GM23338 (cell line): ENCODE measurements around the gene NCKIPSD. TPM values are rescaled to one million over a fixed set of nuclear protein-coding genes. Genes with fewer than 3 reads are reported as not detected.

Experiments
- ATAC-seq: fragments of 200-7000 bp; cut with Tn5 transposase; 3 replicates; pipeline ENCODE4 v1.9.1; 2020
- DNase-seq: peaks from one replicate; pipeline ENCODE4 v3.0.0-alpha.2; 2015; ENCODE audit warnings: low spot score
- H2AFZ ChIP-seq: fragments of 200-600 bp; sonication (generic); 2 replicates; pipeline ENCODE4 v1.8.0; 2016; ENCODE audit warnings: antibody characterized with exemption, mild to moderate bottlenecking, moderate library complexity
- H3F3A ChIP-seq: fragments of 200-600 bp; sonication (generic); replicated peaks from 2 replicates; pipeline ENCODE4 v1.8.0; 2017; ENCODE audit warnings: antibody characterized with exemption, mixed run types, low read depth
- H3K27ac ChIP-seq: fragments of 200-600 bp; sonication (generic); 2 replicates; pipeline ENCODE4 v1.6.1; 2016; ENCODE audit warnings: low read depth
- H3K27me3 ChIP-seq: fragments of 200-600 bp; sonication (generic); 2 replicates; pipeline ENCODE4 v1.8.0; 2016; ENCODE audit warnings: mild to moderate bottlenecking, mixed run types, moderate library complexity; ENCODE audit not compliant: insufficient read depth
- H3K36me3 ChIP-seq: fragments of 200-600 bp; sonication (generic); 2 replicates; pipeline ENCODE4 v1.8.0; 2016; ENCODE audit warnings: mild to moderate bottlenecking; ENCODE audit not compliant: insufficient read depth
- H3K4me1 ChIP-seq: fragments of 200-600 bp; sonication (generic); 2 replicates; pipeline ENCODE4 v1.8.0; 2016; ENCODE audit warnings: mild to moderate bottlenecking, moderate library complexity; ENCODE audit not compliant: insufficient read depth
- H3K4me2 ChIP-seq: fragments of 200-600 bp; sonication (generic); 2 replicates; pipeline ENCODE4 v1.7.1; 2017; ENCODE audit warnings: mixed run types
- H3K4me3 ChIP-seq: fragments of 200-600 bp; sonication (generic); 2 replicates; pipeline ENCODE4 v1.6.1; 2016; ENCODE audit warnings: mixed run types
- H3K79me2 ChIP-seq: fragments of 200-600 bp; sonication (generic); replicated peaks from 2 replicates; pipeline ENCODE4 v1.8.0; 2017; ENCODE audit warnings: mild to moderate bottlenecking; ENCODE audit not compliant: insufficient read depth
- H3K9me2 ChIP-seq: fragments of 200-600 bp; sonication (generic); 2 replicates; pipeline ENCODE4 v1.8.0; 2017; ENCODE audit not compliant: insufficient read depth
- H4K20me1 ChIP-seq: fragments of 200-600 bp; sonication (generic); replicated peaks from 2 replicates; pipeline ENCODE4 v1.8.0; 2017; ENCODE audit warnings: mild to moderate bottlenecking; ENCODE audit not compliant: insufficient read depth
- H3K27ac Mint-ChIP-seq: 2 replicates; pipeline ENCODE4 v1.8.0; 2020; ENCODE audit warnings: inconsistent platforms, mild to moderate bottlenecking, moderate library complexity, mixed read lengths
- H3K27me3 Mint-ChIP-seq: 3 replicates; pipeline ENCODE4 v1.8.0; 2022; ENCODE audit warnings: low read depth, mild to moderate bottlenecking, moderate library complexity, mixed read lengths, inconsistent platforms; ENCODE audit not compliant: insufficient read depth, poor library complexity
- H3K36me3 Mint-ChIP-seq: 3 replicates; pipeline ENCODE4 v1.8.0; 2021; ENCODE audit warnings: low read depth, mild to moderate bottlenecking, inconsistent platforms, moderate library complexity, mixed read lengths
- H3K4me1 Mint-ChIP-seq: 3 replicates; pipeline ENCODE4 v1.8.0; 2020; ENCODE audit warnings: mild to moderate bottlenecking, inconsistent platforms, mixed read lengths
- H3K4me3 Mint-ChIP-seq: 3 replicates; pipeline ENCODE4 v1.8.0; 2021; ENCODE audit warnings: moderate library complexity, mild to moderate bottlenecking, inconsistent platforms, mixed read lengths
- H3K9me3 Mint-ChIP-seq: 3 replicates; pipeline ENCODE4 v1.8.0; 2020; ENCODE audit warnings: moderate library complexity, mild to moderate bottlenecking, inconsistent platforms, mixed read lengths
- CREB1 ChIP-seq: fragments of 250-450 bp; sonication (Bioruptor Pico); IDR thresholded peaks from 2 replicates; pipeline ENCODE4 v1.5.0; 2020; ENCODE audit warnings: low read depth, mild to moderate bottlenecking, moderate library complexity
- CTCF ChIP-seq, 2 experiments: fragments of 200-600 bp in 1 of 2; sonication (generic) in 1 of 2; conservative IDR thresholded peaks; 2 replicates each; pipeline versions ENCODE4 v1.5.1 to v1.6.1; 2016 to 2017; ENCODE audit warnings: antibody characterized with exemption in 2 of 2, low read depth in 2 of 2, mild to moderate bottlenecking in 2 of 2, moderate library complexity in 1 of 2
- ETS1 ChIP-seq: IDR thresholded peaks from 2 replicates; pipeline ENCODE4 v1.6.1; 2016; ENCODE audit warnings: antibody characterized with exemption
- EZH2 ChIP-seq: fragments of 200-600 bp; sonication (generic); IDR thresholded peaks from one replicate; pipeline ENCODE4 v1.8.0; 2017; ENCODE audit warnings: antibody characterized with exemption, mild to moderate bottlenecking, low read depth; ENCODE audit not compliant: unreplicated experiment
- EZH2phosphoT487 ChIP-seq: fragments of 200-600 bp; sonication (generic); IDR thresholded peaks from one replicate; pipeline ENCODE4 v1.8.1; 2018; ENCODE audit warnings: antibody characterized with exemption; ENCODE audit not compliant: unreplicated experiment
- JUNB ChIP-seq: IDR thresholded peaks from one replicate; pipeline ENCODE4 v1.6.1; 2016; ENCODE audit warnings: antibody characterized with exemption; ENCODE audit not compliant: unreplicated experiment
- NANOG ChIP-seq: IDR thresholded peaks from 2 replicates; pipeline ENCODE4 v1.6.1; 2016; ENCODE audit warnings: antibody characterized with exemption, borderline replicate concordance
- POLR2AphosphoS5 ChIP-seq: IDR thresholded peaks from 2 replicates; pipeline ENCODE4 v1.6.1; 2016; ENCODE audit warnings: antibody characterized with exemption, low read depth
- REST ChIP-seq: IDR thresholded peaks from one replicate; pipeline ENCODE4 v1.6.1; 2018; ENCODE audit warnings: antibody characterized with exemption; ENCODE audit not compliant: unreplicated experiment
- STAT1 ChIP-seq: IDR thresholded peaks from one replicate; pipeline ENCODE4 v1.6.1; 2016; ENCODE audit warnings: antibody characterized with exemption; ENCODE audit not compliant: unreplicated experiment
- ZNF114 ChIP-seq: fragments of 250-450 bp; sonication (Bioruptor Pico); IDR thresholded peaks from 2 replicates; pipeline ENCODE4 v1.5.0; 2020; ENCODE audit warnings: mild to moderate bottlenecking, moderate library complexity
- ZNF331 ChIP-seq: fragments of 250-450 bp; sonication (Bioruptor Pico); IDR thresholded peaks from 2 replicates; pipeline ENCODE4 v1.5.0; 2020; ENCODE audit warnings: low read depth, mild to moderate bottlenecking, moderate library complexity
- ZNF462 ChIP-seq: fragments of 250-450 bp; sonication (Bioruptor Pico); IDR thresholded peaks from 2 replicates; pipeline ENCODE4 v1.5.0; 2020; ENCODE audit warnings: mild to moderate bottlenecking, moderate library complexity
- polyA plus RNA-seq: library from polyadenylated mRNA; unstranded; fragments of >200 nt; fragmentation: Nextera tagmentation; extraction: Ambion mirVana; gene quantifications from 2 replicates; pipeline ENCODE4 v1.2.1, GENCODE V29; 2016
- total RNA-seq: library from RNA; depleted of rRNA; stranded (reverse); fragments of >200 nt; shearing (Covaris generic); gene quantifications from 2 replicates; pipeline ENCODE4 v1.2.3, GENCODE V29; 2014

The NCKIPSD gene
- total and polyA plus RNA-seq, 2 experiments from 2014 or later = 15.1 to 45.1 TPM

GRCh38 chr3:48636149-48636655 is 49.5 kb downstream of the NCKIPSD start:
- Mint-ChIP-seq H3K36me3 (peaks cover 27% of the 10 kb centered on the region), H3K27me3 (peaks cover 15% of the 10 kb centered on the region), H3K27ac (peak overlapping the region; percentile 93), H3K4me1 (peaks cover 33% of the 10 kb centered on the region), H3K9me3 (no peaks in the 10 kb centered on the region), H3K4me3 (peak overlapping the region; percentile 89)
- Histone ChIP-seq H3K27me3 (no peaks in the 10 kb centered on the region), H3F3A (peaks cover 3% of the 10 kb centered on the region; the same call in 1 of the 2 replicates), H3K36me3 (peaks cover 4% of the 10 kb centered on the region; the same call in 1 of the 2 replicates), H3K9me2 (no peaks in the 10 kb centered on the region), H4K20me1 (peaks cover 5% of the 10 kb centered on the region), H2AFZ (0 out of 2 replicates have a peak overlapping the region, but pooled peaks have one; percentile 8), H3K27ac (peak overlapping the region; percentile 91), H3K4me1 (peaks cover 12% of the 10 kb centered on the region), H3K4me3 (peak overlapping the region; percentile 93), H3K4me2 (peak overlapping the region; percentile 89), H3K79me2 (peaks cover 10% of the 10 kb centered on the region)
- ATAC-seq (no peak), DNase-seq (peak; percentile 29)
- no peak for TF ChIP-seq ZNF462 (CRISPR knock-in tag)
- no peak for TF ChIP-seq ZNF331 (CRISPR knock-in tag)
- TF ChIP-seq STAT1 = no peak
- TF ChIP-seq EZH2 = no peak
- TF ChIP-seq NANOG = no peak
- TF ChIP-seq POLR2AphosphoS5 = no peak
- no peak for TF ChIP-seq EZH2phosphoT487
- TF ChIP-seq ZNF114 (CRISPR knock-in tag) = no peak
- no peak for TF ChIP-seq CTCF (conservative IDR thresholded peaks at IDR 0.05; ENCODE audit: low read depth in 2 of 2)
- TF ChIP-seq REST = no peak
- no peak for TF ChIP-seq JUNB
- no peak for TF ChIP-seq ETS1
- TF ChIP-seq CREB1 (CRISPR knock-in tag) = no peak
